22Rv1 (cell line): Measurements from ENCODE around the gene SIMC1.
"Not testable (repeated sequence)": the region's sequence is repeated elsewhere in the genome, so short reads cannot be mapped to it uniquely, and the experiment has no call there.

Experiments
- ZFX ChIP-seq: fragments of 450-650 bp; IDR thresholded peaks from 2 replicates; pipeline ENCODE4 v1.6.1; 2017; ENCODE audit warnings: antibody characterized with exemption, borderline replicate concordance
- TF ChIP-seq, protein P1 (sequence below): fragments of 450-650 bp; IDR thresholded peaks from 2 replicates; pipeline ENCODE4 v1.5.1; 2017; ENCODE audit warnings: mild to moderate bottlenecking

DNA sequence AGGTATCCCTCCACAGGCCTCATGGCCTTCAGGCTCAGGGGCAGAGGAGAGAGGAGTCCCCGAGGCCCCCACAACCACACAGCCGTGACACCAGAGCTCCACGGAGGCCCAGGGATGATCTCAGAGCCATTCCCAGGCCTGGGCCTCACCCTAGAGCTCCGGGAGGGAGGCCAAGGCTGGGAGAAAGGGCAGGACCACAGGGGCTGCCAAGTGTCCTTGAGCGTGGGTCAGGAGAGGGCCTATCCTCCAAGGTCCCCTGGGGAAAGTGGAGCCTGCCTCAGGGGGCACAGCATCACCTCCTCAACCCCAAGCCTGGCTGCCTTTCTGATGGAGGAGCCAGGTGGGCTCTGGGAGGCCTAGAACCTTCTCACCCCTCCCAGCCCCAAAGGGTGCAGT is 45.5 kb upstream of the SIMC1 start:
- TF ChIP-seq, protein P1, sequence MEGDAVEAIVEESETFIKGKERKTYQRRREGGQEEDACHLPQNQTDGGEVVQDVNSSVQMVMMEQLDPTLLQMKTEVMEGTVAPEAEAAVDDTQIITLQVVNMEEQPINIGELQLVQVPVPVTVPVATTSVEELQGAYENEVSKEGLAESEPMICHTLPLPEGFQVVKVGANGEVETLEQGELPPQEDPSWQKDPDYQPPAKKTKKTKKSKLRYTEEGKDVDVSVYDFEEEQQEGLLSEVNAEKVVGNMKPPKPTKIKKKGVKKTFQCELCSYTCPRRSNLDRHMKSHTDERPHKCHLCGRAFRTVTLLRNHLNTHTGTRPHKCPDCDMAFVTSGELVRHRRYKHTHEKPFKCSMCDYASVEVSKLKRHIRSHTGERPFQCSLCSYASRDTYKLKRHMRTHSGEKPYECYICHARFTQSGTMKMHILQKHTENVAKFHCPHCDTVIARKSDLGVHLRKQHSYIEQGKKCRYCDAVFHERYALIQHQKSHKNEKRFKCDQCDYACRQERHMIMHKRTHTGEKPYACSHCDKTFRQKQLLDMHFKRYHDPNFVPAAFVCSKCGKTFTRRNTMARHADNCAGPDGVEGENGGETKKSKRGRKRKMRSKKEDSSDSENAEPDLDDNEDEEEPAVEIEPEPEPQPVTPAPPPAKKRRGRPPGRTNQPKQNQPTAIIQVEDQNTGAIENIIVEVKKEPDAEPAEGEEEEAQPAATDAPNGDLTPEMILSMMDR: not testable (repeated sequence)
- TF ChIP-seq ZFX: not testable (repeated sequence)
